OCI-LY7 (cell line): ENCODE measurements around the gene CFAP210. TPM values are rescaled to one million over a fixed set of nuclear protein-coding genes. Genes with fewer than 3 reads are reported as not detected.

Source experiments
- BruUV-seq: library from RNA; stranded (reverse); fragments of 400-500 nt; replicated peaks from 2 replicates; lab custom pipeline; 2021; lab: Mats Ljungman, UMichigan
- CTCF ChIA-PET: fragments of 300-600 bp; sonication (Branson Sonifier 250); formaldehyde crosslinking; loops from one replicate; lab custom pipeline; 2022; ENCODE audit warnings: antibody characterized with exemption; ENCODE audit not compliant: unreplicated experiment; lab: Charles Lee
- POLR2A ChIA-PET: fragments of 300-600 bp; sonication (Branson Sonifier 250); formaldehyde crosslinking; loops from one replicate; lab custom pipeline; 2022; ENCODE audit warnings: antibody characterized with exemption; lab: Charles Lee
- DNase-seq: peaks from one replicate; pipeline ENCODE4 v3.0.0-alpha.2; 2015; ENCODE audit warnings: low spot score
- H2AFZ ChIP-seq: fragments of 200-600 bp; sonication (generic), shearing (Covaris generic); 2 replicates; pipeline ENCODE4 v1.6.1; 2014; ENCODE audit warnings: mild to moderate bottlenecking, antibody characterized with exemption, low read length, moderate library complexity
- H3K27ac ChIP-seq: fragments of 200-600 bp; sonication (generic); 2 replicates; pipeline ENCODE4 v1.5.1; 2014; ENCODE audit warnings: mixed run types, low read depth, mild to moderate bottlenecking, moderate library complexity, low read length, inconsistent platforms; ENCODE audit not compliant: poor library complexity, severe bottlenecking
- H3K36me3 ChIP-seq: fragments of 200-600 bp; sonication (generic); 2 replicates; pipeline ENCODE4 v1.6.1; 2014; ENCODE audit warnings: mild to moderate bottlenecking, antibody characterized with exemption, low read length, moderate library complexity, mixed read lengths; ENCODE audit not compliant: insufficient read depth
- H3K4me1 ChIP-seq: fragments of 200-600 bp; sonication (generic); 2 replicates; pipeline ENCODE4 v1.5.1; 2014; ENCODE audit warnings: mild to moderate bottlenecking, low read length; ENCODE audit not compliant: insufficient read depth, poor library complexity, severe bottlenecking
- H3K4me2 ChIP-seq: fragments of 200-600 bp; sonication (generic); 2 replicates; pipeline ENCODE4 v1.6.1; 2014; ENCODE audit warnings: mild to moderate bottlenecking, low read length
- H3K4me3 ChIP-seq: fragments of 200-600 bp; sonication (generic); 2 replicates; pipeline ENCODE4 v1.5.1; 2014; ENCODE audit warnings: mild to moderate bottlenecking, low read depth, low read length; ENCODE audit not compliant: poor library complexity, severe bottlenecking
- H3K79me2 ChIP-seq: fragments of 200-600 bp; sonication (generic); 2 replicates; pipeline ENCODE4 v1.6.1; 2016; ENCODE audit warnings: low read depth, mild to moderate bottlenecking, low read length, moderate library complexity, mixed read lengths; ENCODE audit not compliant: insufficient read depth
- H3K9me2 ChIP-seq: fragments of 200-600 bp; sonication (generic); 2 replicates; pipeline ENCODE4 v1.6.1; 2016; ENCODE audit warnings: mild to moderate bottlenecking, low read length, mixed read lengths; ENCODE audit not compliant: insufficient read depth
- H3K9me3 ChIP-seq: fragments of 200-600 bp; sonication (generic); 2 replicates; pipeline ENCODE4 v1.6.1; 2014; ENCODE audit warnings: mild to moderate bottlenecking, mixed run types, low read length, mixed read lengths
- H4K20me1 ChIP-seq: fragments of 200-600 bp; sonication (generic); 2 replicates; pipeline ENCODE4 v1.6.1; 2014; ENCODE audit warnings: mild to moderate bottlenecking, antibody characterized with exemption, low read length, moderate library complexity, mixed read lengths; ENCODE audit not compliant: insufficient read depth
- CTCF ChIP-seq: fragments of 200-600 bp; sonication (generic); conservative IDR thresholded peaks from 2 replicates; pipeline ENCODE4 v1.5.1; 2014; ENCODE audit warnings: mild to moderate bottlenecking, antibody characterized with exemption, low read length, moderate library complexity, mixed read lengths
- EZH2phosphoT487 ChIP-seq: fragments of 200-600 bp; sonication (generic); IDR thresholded peaks from 2 replicates; pipeline ENCODE4 v1.6.1; 2018; ENCODE audit warnings: low read depth, borderline replicate concordance, mild to moderate bottlenecking, mixed run types, antibody characterized with exemption, low read length, moderate library complexity, mixed read lengths
- intact Hi-C: fragments of 100-400 bp; cut with micrococcal nuclease; formaldehyde crosslinking; loops from one replicate; pipeline ENCODE4 v1.10.0; 2022; ENCODE audit not compliant: unreplicated experiment
- total RNA-seq, 2 experiments: library from RNA; depleted of rRNA in 1 of 2; stranded (reverse); fragments of >200 nt in 1 of 2; shearing (Covaris generic) in 1 of 2; gene quantifications; 2 replicates each; pipeline ENCODE4 v1.2.3, GENCODE V29; 2014 to 2022

Gene CFAP210
- total RNA-seq, 2 experiments from 2014 or later: not detected

DNA sequence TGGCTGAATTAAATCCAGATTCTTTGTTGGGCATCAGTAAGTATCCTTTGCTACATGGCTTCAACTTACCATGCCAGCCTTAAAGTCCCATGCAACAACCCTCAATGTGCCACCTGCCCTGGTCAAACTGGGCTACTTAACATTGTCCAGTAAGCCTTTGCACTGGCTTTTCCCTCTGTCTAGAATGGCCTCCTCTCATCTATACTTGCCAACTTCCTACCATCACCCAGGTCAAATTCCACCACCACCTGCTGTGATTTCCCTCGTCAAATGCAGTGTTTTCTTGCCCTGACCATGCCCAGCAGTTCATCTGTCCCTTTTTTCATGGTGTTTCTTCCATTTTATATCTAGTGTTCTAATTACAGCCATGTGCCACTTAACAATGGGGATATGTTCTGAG is 45.1 kb upstream of the CFAP210 start:
- POLR2A ChIA-PET: no interaction called here
- Histone ChIP-seq H3K27ac (no peak overlapping the region), H3K4me1 (no peaks in the 10 kb centered on the region), H3K4me3 (no peak overlapping the region), H3K4me2 (no peak overlapping the region), H3K9me2 (no peaks in the 10 kb centered on the region), H3K36me3 (no peaks in the 10 kb centered on the region), H2AFZ (no peak overlapping the region), H3K79me2 (no peaks in the 10 kb centered on the region), H4K20me1 (no peaks in the 10 kb centered on the region), H3K9me3 (no peaks in the 10 kb centered on the region)
- no peak for DNase-seq
- intact Hi-C loops: no loop called here
- no peak for TF ChIP-seq CTCF
- no peak for TF ChIP-seq EZH2phosphoT487
- CTCF ChIA-PET: interaction anchor here (0.6 kb wide), 1 partner anchor 25 kb away, joined by 3 read pairs; no protein-coding TSS in a partner anchor
- no TSS peak for BruUV-seq

DNA sequence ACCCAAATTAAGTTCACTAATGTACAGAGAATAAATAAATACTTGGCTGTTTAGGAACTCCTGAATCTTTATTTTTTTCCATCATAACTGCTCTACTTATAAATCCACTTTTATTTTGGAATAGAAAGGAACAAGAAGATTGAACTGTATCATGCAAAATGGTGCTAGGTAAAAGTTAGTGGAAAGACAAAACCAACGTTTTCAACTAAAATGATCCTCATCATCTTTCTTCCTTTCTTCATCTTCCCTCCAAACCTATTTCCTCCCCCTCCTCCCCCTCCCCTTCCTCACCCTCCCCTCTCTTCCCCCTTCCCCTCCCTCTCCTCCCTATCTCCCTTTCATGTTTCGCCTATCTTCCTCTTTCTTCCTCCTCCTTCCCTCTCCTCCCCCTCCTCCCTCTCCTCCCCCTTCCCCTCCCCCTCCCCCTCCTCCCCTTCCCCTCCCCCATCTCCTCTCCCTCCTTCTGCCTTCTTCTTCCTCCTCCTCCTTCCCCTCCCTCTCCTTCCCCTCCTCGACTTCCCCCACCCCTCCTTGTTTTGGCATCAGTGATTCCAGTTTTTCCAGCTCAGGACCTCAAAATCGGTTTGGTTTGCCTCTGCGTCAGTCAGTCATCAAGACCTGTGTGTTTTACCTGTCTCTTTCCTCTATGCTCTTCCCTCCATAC is 44.5 kb upstream of the CFAP210 start:
- H4K20me1 ChIP-seq: no peaks in the 10 kb centered on the region
- TF ChIP-seq EZH2phosphoT487: no peak
- no peak for TF ChIP-seq CTCF
- no peak for DNase-seq

GRCh38 chr2:169736902-169737301 is 42.7 kb upstream of the CFAP210 start:
- CTCF ChIA-PET: no interaction called here
- BruUV-seq: no TSS peak

More for the DNA sequence above, 44.5 kb upstream of the CFAP210 start:
- no peaks in the 10 kb centered on the region for H3K9me2 ChIP-seq
- intact Hi-C loops: no loop called here
- ChIA-PET POLR2A (interaction anchor here (0.6 kb wide), 1 partner anchor 35 kb away, joined by 4 read pairs; no protein-coding TSS in a partner anchor), CTCF (no interaction called here)
- no peak overlapping the region for H3K27ac ChIP-seq
- no peak overlapping the region for H2AFZ ChIP-seq
- no TSS peak for BruUV-seq
- H3K4me1 ChIP-seq: no peaks in the 10 kb centered on the region
- no peak overlapping the region for H3K4me2 ChIP-seq
- H3K4me3 ChIP-seq: no peak overlapping the region
- H3K79me2 ChIP-seq: no peaks in the 10 kb centered on the region
- H3K36me3 ChIP-seq: no peaks in the 10 kb centered on the region
- H3K9me3 ChIP-seq: no peaks in the 10 kb centered on the region

More at GRCh38 chr2:169736902-169737301, 42.7 kb upstream of the CFAP210 start:
- Histone ChIP-seq H4K20me1 (no peaks in the 10 kb centered on the region), H2AFZ (no peak overlapping the region), H3K36me3 (no peaks in the 10 kb centered on the region), H3K9me3 (no peaks in the 10 kb centered on the region), H3K4me2 (no peak overlapping the region), H3K4me1 (no peaks in the 10 kb centered on the region), H3K9me2 (no peaks in the 10 kb centered on the region), H3K79me2 (no peaks in the 10 kb centered on the region), H3K4me3 (no peak overlapping the region), H3K27ac (no peak overlapping the region)
- DNase-seq: no peak
- POLR2A ChIA-PET: interaction anchor here (0.6 kb wide), 1 partner anchor 508 kb away, joined by 3 read pairs; no protein-coding TSS in a partner anchor
- TF ChIP-seq EZH2phosphoT487 (no peak), CTCF (no peak)
- intact Hi-C loops: no loop called here
